Liver (tissue), 9 donors: Measurements from ENCODE around the gene LMBRD1. TPM values are rescaled to one million over a fixed set of nuclear protein-coding genes. Genes with fewer than 3 reads are reported as not detected.

Source experiments
- DNase-seq: peaks from one replicate; pipeline ENCODE4 v3.0.0-alpha.2; 2017; ENCODE audit warnings: low spot score
- H3K27ac ChIP-seq, 2 donors: one replicate each; pipeline ENCODE4 v1.7.0; 2013; ENCODE audit warnings: inconsistent platforms in 2 of 2, low read length in 2 of 2, control low read depth in 1 of 2, low read depth in 1 of 2, mild to moderate bottlenecking in 1 of 2
- H3K27me3 ChIP-seq, 4 donors: one replicate each; pipeline versions ENCODE4 v1.6.1 to v1.7.0; 2013; ENCODE audit warnings: low read length in 3 of 4, inconsistent platforms in 1 of 4, mild to moderate bottlenecking in 1 of 4, moderate library complexity in 1 of 4; ENCODE audit not compliant: control insufficient read depth in 4 of 4, insufficient read depth in 4 of 4
- H3K36me3 ChIP-seq, 4 donors: one replicate each; pipeline versions ENCODE4 v1.6.1 to v1.7.0; 2013; ENCODE audit warnings: low read length in 3 of 4, mild to moderate bottlenecking in 3 of 4, low read depth in 1 of 4, moderate library complexity in 1 of 4; ENCODE audit not compliant: control insufficient read depth in 4 of 4, insufficient read depth in 3 of 4
- H3K4me1 ChIP-seq, 4 donors: one replicate each; pipeline versions ENCODE4 v1.6.1 to v1.7.0; 2013; ENCODE audit warnings: low read length in 3 of 4, mild to moderate bottlenecking in 3 of 4, moderate library complexity in 1 of 4; ENCODE audit not compliant: control insufficient read depth in 4 of 4, insufficient read depth in 4 of 4
- H3K4me3 ChIP-seq, 3 donors: one replicate each; pipeline versions ENCODE4 v1.6.1 to v1.7.0; 2013; ENCODE audit warnings: low read length in 3 of 3, control low read depth in 1 of 3, low read depth in 1 of 3, mild to moderate bottlenecking in 1 of 3
- H3K9ac ChIP-seq, 2 donors: one replicate each; pipeline ENCODE4 v1.7.0; 2013; ENCODE audit warnings: low read length in 2 of 2, mild to moderate bottlenecking in 2 of 2, moderate library complexity in 2 of 2, control low read depth in 1 of 2, low read depth in 1 of 2
- H3K9me3 ChIP-seq, 4 donors: one replicate each; pipeline versions ENCODE4 v1.6.1 to v1.7.0; 2013; ENCODE audit warnings: low read length in 3 of 4; ENCODE audit not compliant: control insufficient read depth in 4 of 4
- ATF3 ChIP-seq: IDR thresholded peaks from 2 replicates; pipeline ENCODE4 v1.6.1; 2016; ENCODE audit warnings: antibody characterized with exemption
- CTCF ChIP-seq: fragments of 150-350 bp; IDR thresholded peaks from 2 replicates; pipeline ENCODE4 v1.5.1; 2017; ENCODE audit warnings: improper control_type of control experiment, low read depth, low read length; ENCODE audit not compliant: missing input control
- EGR1 ChIP-seq, 2 donors: IDR thresholded peaks; 2 replicates each; pipeline ENCODE4 v1.6.1; 2016 to 2018; ENCODE audit warnings: antibody characterized with exemption in 2 of 2, low read depth in 2 of 2
- FOXA1 ChIP-seq: IDR thresholded peaks from 2 replicates; pipeline ENCODE4 v1.6.1; 2016; ENCODE audit warnings: antibody characterized with exemption
- FOXA2 ChIP-seq: IDR thresholded peaks from 2 replicates; pipeline ENCODE4 v1.6.1; 2016; ENCODE audit warnings: antibody characterized with exemption
- GABPA ChIP-seq, 2 donors: IDR thresholded peaks in 1 of 2; conservative IDR thresholded peaks in 1 of 2; 2 replicates each; pipeline ENCODE4 v1.6.1; 2016; ENCODE audit warnings: antibody characterized with exemption in 2 of 2, mild to moderate bottlenecking in 1 of 2, moderate library complexity in 1 of 2
- NR2F2 ChIP-seq: IDR thresholded peaks from 2 replicates; pipeline ENCODE4 v1.6.1; 2016; ENCODE audit warnings: antibody characterized with exemption
- RAD21 ChIP-seq, 2 donors: IDR thresholded peaks; 2 replicates each; pipeline ENCODE4 v1.6.1; 2016; ENCODE audit warnings: antibody characterized with exemption in 2 of 2, mild to moderate bottlenecking in 2 of 2
- REST ChIP-seq: IDR thresholded peaks from 2 replicates; pipeline ENCODE4 v1.6.1; 2016; ENCODE audit warnings: antibody characterized with exemption, mild to moderate bottlenecking
- RXRA ChIP-seq, 2 donors: IDR thresholded peaks; 2 replicates each; pipeline ENCODE4 v1.6.1; 2017 to 2018; ENCODE audit warnings: antibody characterized with exemption in 2 of 2, mild to moderate bottlenecking in 1 of 2
- SP1 ChIP-seq: IDR thresholded peaks from 2 replicates; pipeline ENCODE4 v1.6.1; 2018; ENCODE audit warnings: antibody characterized with exemption, mild to moderate bottlenecking
- TAF1 ChIP-seq: conservative IDR thresholded peaks from 2 replicates; pipeline ENCODE4 v1.6.1; 2016; ENCODE audit warnings: antibody characterized with exemption, mild to moderate bottlenecking
- YY1 ChIP-seq: IDR thresholded peaks from 2 replicates; pipeline ENCODE4 v1.6.1; 2016; ENCODE audit warnings: antibody characterized with exemption, mild to moderate bottlenecking
- ZBTB33 ChIP-seq: IDR thresholded peaks from 2 replicates; pipeline ENCODE4 v1.6.1; 2016; ENCODE audit warnings: antibody characterized with exemption
- WGBS: extraction: QIAGEN DNeasy Blood & Tissue Kit; methylation state at CpG from one replicate; pipeline ENCODE4 v1.1.7; 2013; 5-methylcytosine and 5-hydroxymethylcytosine counted together
- polyA plus RNA-seq, 2 donors: library from polyadenylated mRNA; stranded (reverse) in 1 of 2; unstranded in 1 of 2; fragments of 200-250 nt in 1 of 2; fragments of >200 nt in 1 of 2; fragmentation: Nextera tagmentation in 1 of 2; extraction: Ambion mirVana in 1 of 2; gene quantifications; one replicate each; pipeline versions ENCODE4 v1.2.1 to v1.2.3, GENCODE V29; 2013 to 2015
- total RNA-seq, 2 donors: library from RNA; depleted of rRNA; stranded (reverse); fragments of >200 nt; gene quantifications; one replicate each; pipeline ENCODE4 v1.2.3, GENCODE V29; 2014
- donor health status: healthy.
- donor health status: healthy.
- donor health status: healthy.
- donor health status: healthy.
- donor health status: healthy.

Gene LMBRD1
- total and polyA plus RNA-seq, 4 donors: 33.2 to 54.5 (median 43.3) TPM

GRCh38 chr6:69841862-69842261 is 45.1 kb upstream of the LMBRD1 start:
- Histone ChIP-seq H3K9ac (no peak overlapping the region), H3K4me1 (peaks cover 0 to 4% (median 2%) of the 10 kb centered on the region in 4 donors), H3K27me3 (peaks cover 0 to 2% (median 0%) of the 10 kb centered on the region in 4 donors), H3K4me3 (no peak overlapping the region), H3K9me3 (no peaks in the 10 kb centered on the region), H3K27ac (no peak overlapping the region), H3K36me3 (no peaks in the 10 kb centered on the region)
- no peak for TF ChIP-seq SP1
- no peak for TF ChIP-seq TAF1
- no peak for TF ChIP-seq RXRA (IDR thresholded peaks at IDR 0.05)
- TF ChIP-seq FOXA2: no peak
- no peak for TF ChIP-seq NR2F2
- TF ChIP-seq ATF3: no peak
- TF ChIP-seq ZBTB33: no peak
- TF ChIP-seq RAD21 (IDR thresholded peaks at IDR 0.05): no peak
- no peak for TF ChIP-seq FOXA1
- no peak for TF ChIP-seq REST
- TF ChIP-seq YY1: no peak
- TF ChIP-seq GABPA (IDR thresholded peaks at IDR 0.05 in 1 of 2, conservative IDR thresholded peaks at IDR 0.05 in 1 of 2): no peak
- no peak for DNase-seq
- 84% methylated on average over 1 of the region's 1 CpG for WGBS

- H3K4me1 ChIP-seq: no peaks in the 10 kb centered on the region
- peaks cover 0 to 2% (median 0%) of the 10 kb centered on the region in 4 donors for H3K27me3 ChIP-seq
- peak overlapping the region in 1 of 3 donors; percentile 20 for H3K4me3 ChIP-seq
- no peaks in the 10 kb centered on the region for H3K36me3 ChIP-seq
- no peak overlapping the region for H3K9ac ChIP-seq
- no peaks in the 10 kb centered on the region for H3K9me3 ChIP-seq
- H3K27ac ChIP-seq: no peak overlapping the region
- 5% methylated on average over 5 of the region's 5 CpGs for WGBS
- TF ChIP-seq CTCF (peak; percentile 78), RAD21 (IDR thresholded peaks at IDR 0.05) (peak; percentile 91), EGR1 (IDR thresholded peaks at IDR 0.05; ENCODE audit: low read depth in 2 of 2) (no peak)
- DNase-seq: no peak
Measured at GRCh38 chr6:69835414-69836179, 38.8 kb upstream of the LMBRD1 start.
